GM23248 (cell line): ENCODE measurements around the gene TLE1.

Experiments used
- EZH2 ChIP-seq: fragments of 200-600 bp; sonication (generic); IDR thresholded peaks from 2 replicates; pipeline ENCODE4 v1.6.1; 2018; ENCODE audit warnings: antibody characterized with exemption, mild to moderate bottlenecking; ENCODE audit not compliant: insufficient read depth, poor library complexity, severe bottlenecking
- EZH2phosphoT487 ChIP-seq: fragments of 200-600 bp; sonication (generic); IDR thresholded peaks from 2 replicates; pipeline ENCODE4 v1.6.1; 2018; ENCODE audit warnings: antibody characterized with exemption, moderate library complexity, mild to moderate bottlenecking, low read depth; ENCODE audit not compliant: insufficient read depth

GRCh38 chr9:81602887-81603680 lies 86.3 kb downstream of the TLE1 start:
- no peak for TF ChIP-seq EZH2
- TF ChIP-seq EZH2phosphoT487, result no peak
